Measurements from ENCODE around the gene MIP.
A peak's percentile ranks its signal among the peaks of the same experiment; 100 is the strongest.
"Not testable (repeated sequence)": the region's sequence is repeated elsewhere in the genome, so short reads cannot be mapped to it uniquely, and the experiment has no call there.

Gene MIP

DNA sequence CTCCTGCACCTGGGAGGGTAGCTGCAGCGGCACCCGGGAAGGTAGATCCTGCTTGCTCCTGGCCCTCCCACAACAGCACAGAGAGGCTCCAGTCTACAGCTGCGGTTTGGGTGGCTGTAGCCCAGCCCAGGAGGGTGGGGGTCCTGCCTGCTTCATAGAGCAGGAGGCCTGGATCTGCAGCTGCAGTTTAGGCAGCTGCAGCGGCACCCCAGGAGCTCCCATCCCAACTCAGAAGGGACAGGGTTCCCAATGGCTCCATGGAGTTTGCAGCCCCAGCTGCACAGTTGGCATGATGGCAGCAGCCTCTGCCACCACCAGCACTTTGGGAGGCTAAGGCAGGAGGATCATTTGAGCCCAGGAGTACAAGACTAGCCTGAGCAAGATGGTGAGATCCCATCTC lies 43.7 kb downstream of the MIP start:
- DNase-seq (ENCODE audit: low spot score): peak; percentile 8

DNA sequence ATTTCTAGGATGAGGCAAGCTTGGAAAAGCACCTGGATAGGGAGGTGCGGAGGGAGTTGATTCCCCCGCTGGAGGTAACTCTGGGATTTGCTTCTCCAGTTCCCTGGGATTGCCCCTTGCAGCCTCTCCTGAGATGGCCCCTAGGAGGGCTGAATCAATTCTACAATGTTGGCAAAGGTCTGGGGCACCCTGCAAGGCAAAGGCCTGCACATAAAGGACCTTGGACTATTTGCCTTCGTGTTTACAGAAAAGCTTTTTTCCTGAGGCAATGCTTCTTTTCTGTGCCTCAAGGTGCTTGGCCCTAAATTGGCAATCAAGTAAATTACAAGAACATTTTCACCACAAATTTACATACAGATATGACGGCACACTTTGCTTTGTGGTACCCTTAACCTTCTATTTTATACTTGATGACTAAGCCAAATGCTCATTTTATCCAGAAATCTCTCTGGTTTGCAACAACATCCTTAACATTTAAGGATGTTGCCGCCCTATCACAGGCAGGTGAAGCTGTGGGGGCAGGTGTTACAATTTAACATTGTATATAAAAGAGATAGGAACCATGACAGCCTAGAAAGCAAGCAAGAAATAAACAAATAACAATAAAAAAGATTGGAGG lies 45.5 kb downstream of the MIP start:
- DNase-seq (ENCODE audit: low spot score): no peak

DNA sequence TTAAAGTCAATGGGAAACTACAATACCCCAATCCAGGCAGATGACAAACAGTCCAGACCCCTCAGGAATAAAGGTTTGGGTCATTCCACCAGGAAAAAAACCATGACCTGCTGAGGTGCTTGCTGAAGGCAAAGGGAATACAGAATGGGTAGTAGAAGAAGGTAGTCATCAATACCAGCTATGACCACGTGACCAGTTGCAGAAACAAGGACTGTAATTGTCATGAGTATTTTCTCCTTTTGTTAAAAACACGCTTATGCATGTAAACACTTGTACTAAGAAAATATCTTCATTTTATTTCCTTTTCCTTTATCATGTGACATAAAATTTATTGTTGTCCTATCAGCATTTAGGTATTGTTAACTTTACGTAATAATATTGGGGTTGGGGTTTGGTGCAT lies 50.2 kb downstream of the MIP start:
- DNase-seq (ENCODE audit: low spot score): not testable (repeated sequence)

DNA sequence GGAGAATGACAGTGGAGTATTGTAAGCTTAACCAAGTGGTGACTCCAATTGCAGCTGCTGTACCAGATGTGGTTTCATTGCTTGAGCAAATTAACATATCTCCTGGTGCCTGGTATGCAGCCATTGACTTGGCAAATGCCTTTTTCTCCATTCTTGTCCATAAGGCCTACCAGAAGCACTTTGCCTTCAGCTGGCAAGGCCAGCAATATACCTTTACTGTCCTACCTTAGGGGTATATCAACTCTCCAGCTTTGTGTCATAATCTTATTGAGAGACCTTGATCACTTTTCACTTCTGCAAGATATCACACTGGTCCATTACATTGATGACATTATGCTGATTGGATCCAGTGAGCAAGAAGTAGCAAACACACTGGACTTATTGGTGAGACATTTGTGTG lies 52.8 kb downstream of the MIP start:
- DNase-seq (ENCODE audit: low spot score): not testable (repeated sequence)

DNA sequence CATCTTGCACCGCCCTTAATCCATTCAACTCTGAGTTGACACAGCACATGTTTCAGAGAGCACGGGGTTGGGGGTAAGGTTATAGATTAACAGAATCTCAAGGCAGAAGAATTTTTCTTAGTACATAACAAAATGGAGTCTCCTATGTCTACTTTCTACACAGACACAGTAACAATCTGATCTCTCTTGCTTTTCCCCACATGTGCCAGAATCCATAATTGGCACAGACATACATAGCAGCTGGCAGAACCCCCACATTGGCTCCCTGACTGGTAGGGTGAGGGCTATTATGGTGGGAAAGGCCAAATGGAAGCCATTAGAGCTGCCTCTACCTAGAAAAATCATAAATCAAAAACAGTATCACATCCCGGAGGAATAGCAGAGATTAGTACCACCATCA lies 53.3 kb downstream of the MIP start:
- not testable (repeated sequence) for DNase-seq (ENCODE audit: low spot score)
